ENCODE results near the gene GNG7. TPM values are rescaled to one million over a fixed set of nuclear protein-coding genes. Genes with fewer than 3 reads are reported as not detected.
"Not testable (repeated sequence)": the region's sequence is repeated elsewhere in the genome, so short reads cannot be mapped to it uniquely, and the experiment has no call there.

GNG7 gene
- total RNA-seq, 2 donors from 2014 or later, result 0.30 to 0.84 TPM

DNA sequence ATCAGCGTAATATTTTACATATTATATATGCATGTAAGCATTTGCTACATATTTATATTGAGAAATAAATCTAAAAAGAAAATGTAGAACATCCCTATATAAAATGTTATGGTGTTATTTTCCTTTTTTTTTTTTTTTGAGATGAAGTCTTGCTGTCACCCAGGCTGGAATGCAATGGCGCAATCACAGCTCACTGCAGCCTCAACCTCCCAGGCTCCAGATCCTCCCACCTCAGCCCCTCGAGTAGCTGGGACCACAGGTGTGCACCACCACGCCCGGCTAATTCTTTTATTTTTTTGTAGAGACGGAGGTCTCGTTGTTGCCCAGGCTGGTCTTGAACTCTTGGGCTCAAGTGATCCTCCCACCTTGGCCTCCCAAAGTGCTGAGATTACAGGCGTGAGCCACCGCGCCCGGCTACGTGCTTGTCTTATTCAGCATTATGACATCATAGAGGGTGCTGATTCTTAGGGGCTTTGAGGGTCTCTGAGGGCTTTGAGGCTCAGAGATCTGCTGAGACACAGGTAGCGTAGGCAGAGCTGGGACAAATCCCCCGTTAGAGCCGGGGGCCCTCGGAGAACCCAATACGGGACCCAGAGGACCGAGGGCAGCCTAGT lies 124.7 kb downstream of the GNG7 start:
- H3K27ac Mint-ChIP-seq, result no peak overlapping the region
- H3K9me3 Mint-ChIP-seq, result peaks cover 0 to 4% of the 10 kb centered on the region in 2 donors
- DNase-seq (ENCODE audit: low spot score in 2 of 2) (peak in 1 of 2 donors; percentile 37), ATAC-seq (no peak)
- H3K36me3 Mint-ChIP-seq, result peaks cover 0 to 5% of the 10 kb centered on the region in 2 donors

DNA sequence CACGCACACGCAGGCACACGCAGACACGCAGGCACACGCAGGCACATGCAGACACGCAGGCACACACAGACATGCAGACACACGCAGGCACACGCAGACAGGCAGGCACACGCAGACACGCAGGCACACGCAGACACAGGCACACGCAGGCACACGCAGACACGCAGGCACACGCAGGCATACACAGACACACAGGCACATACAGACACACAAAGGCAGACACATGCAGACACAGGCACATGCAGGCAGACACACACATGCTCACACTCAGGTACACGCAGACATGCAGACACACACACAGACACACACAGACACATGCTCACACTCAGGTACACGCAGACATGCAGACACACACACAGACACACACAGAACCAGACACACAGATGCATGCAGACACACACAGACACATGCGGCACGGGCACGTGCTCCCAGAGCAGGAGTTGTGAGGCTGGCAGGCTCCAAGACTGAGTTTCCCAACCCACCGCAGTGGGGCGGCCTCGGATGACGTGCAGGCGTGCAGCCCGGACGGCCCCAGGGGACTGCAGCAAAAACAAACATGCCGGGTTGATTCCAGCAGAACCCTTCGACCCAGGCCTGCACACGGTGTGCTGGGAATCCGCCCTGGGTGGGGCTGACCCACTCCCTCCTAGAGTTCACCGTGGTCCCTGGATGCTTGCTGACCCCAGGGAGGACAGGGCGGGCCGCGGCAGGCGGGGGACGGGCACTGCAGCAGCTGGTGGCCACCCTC lies 126.6 kb downstream of the GNG7 start:
- Mint-ChIP-seq H3K36me3 (no peaks in the 10 kb centered on the region), H3K27ac (no peak overlapping the region), H3K9me3 (peaks cover 0 to 4% of the 10 kb centered on the region in 2 donors)
- peak in 1 of 2 donors; percentile 47 for DNase-seq (ENCODE audit: low spot score in 2 of 2)
- ATAC-seq, result no peak

DNA sequence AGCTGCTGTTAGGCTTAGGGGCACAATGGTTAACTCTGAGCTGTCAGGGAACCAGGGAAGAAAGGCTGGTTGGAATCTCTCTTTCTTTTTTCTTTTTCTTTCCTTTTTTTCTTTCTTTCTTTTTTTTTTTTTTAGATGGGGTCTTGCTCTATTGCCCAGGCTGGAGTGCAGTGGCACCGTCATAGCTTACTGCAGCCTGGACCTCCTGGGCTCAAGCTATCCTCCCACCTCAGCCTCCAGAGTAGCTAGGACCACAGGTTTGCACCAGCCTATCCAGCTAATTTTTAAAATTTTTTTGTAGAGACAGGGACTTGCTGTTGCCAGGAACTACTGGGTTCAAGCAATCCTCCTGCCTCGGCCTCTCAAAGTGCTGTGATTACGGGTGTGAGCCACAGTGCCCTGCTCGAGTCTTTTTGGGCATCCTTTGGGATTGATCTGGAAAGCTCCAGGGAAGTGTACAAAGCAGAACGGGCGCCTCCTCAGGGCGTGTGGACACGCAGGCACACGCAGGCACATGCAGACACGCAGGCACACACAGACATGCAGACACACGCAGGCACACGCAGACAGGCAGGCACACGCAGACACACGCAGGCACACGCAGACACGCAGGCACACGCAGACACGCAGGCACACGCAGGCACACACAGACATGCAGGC lies 127.4 kb downstream of the GNG7 start:
- ATAC-seq, result no peak
- peaks cover 0 to 7% of the 10 kb centered on the region in 2 donors for H3K9me3 Mint-ChIP-seq

DNA sequence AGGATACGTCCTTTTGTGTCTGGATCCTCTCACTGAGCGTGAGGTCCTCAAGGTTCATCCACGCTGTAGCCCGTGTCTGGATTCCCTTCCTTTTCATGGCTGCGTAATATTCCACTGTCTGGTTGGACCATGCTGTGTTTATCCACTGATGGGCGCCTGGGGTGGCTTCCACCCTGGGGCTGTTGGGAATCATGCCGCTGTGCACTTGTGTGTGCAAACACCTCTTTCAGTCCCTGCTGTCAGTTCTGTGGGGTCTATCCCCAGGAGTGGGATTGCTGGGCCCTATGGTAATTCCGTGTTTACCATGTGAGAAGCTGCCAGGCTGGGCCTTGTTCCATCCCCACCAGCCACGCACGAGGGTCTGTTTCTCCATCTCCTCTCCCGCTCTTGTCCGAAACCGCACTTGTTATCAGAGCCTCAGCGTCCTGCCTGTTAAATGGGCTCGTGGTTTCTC lies 128.0 kb downstream of the GNG7 start:
- Mint-ChIP-seq H3K27ac (no peak overlapping the region), H3K9me3 (peaks cover 0 to 10% of the 10 kb centered on the region in 2 donors), H3K36me3 (peaks cover 0 to 6% of the 10 kb centered on the region in 2 donors)
- ATAC-seq, result no peak
- DNase-seq (ENCODE audit: low spot score in 2 of 2), result no peak

More for the DNA sequence above, 127.4 kb downstream of the GNG7 start:
- H3K36me3 Mint-ChIP-seq, result peaks cover 0 to 3% of the 10 kb centered on the region in 2 donors
- peak in 1 of 2 donors; percentile 35 for DNase-seq (ENCODE audit: low spot score in 2 of 2)
- no peak overlapping the region for H3K27ac Mint-ChIP-seq

DNA sequence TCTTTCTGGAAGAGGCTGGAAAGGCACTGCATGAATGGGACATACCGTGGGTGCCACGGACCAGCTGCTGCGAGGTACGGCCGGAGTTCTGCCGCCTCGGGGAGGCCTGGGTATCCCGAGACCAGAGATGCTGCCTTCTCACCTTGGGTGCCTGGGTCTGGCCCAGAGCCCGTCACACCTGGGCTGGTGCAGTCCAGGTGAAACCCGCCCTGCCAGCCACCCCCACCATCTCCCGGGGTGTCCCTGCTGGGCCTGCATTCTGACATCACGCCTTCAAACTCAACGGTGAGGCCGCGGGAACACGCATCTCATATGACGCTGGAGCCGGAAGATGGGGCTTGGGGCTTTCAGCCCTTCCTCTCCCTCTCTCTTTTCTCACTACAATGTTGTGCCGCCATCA lies 128.6 kb downstream of the GNG7 start:
- DNase-seq (ENCODE audit: low spot score in 2 of 2) (no peak), ATAC-seq (no peak)
- no peak overlapping the region for H3K27ac Mint-ChIP-seq

DNA sequence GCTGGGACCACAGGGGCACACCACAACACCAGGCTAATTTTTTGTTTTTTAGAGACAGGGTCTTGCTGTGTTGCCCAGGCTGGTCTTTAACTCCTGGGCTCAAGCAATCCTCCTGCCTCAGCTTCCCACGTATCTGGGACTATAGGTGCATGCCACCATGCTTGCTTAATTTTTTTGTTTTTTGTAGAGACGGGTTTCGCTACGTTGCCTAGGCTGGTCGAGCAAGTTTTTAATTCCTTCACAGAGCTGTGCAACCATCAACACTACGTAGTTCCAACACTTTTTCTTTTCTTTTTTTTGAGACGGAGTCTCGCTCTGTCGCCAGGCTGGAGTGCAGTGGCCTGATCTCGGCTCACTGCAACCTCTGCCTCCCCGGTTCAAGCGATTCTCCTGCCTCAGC lies 130.3 kb downstream of the GNG7 start:
- DNase-seq (ENCODE audit: low spot score in 2 of 2), result peak in 1 of 2 donors; percentile 31
- peaks cover 7 to 18% of the 10 kb centered on the region in 2 donors for H3K9me3 Mint-ChIP-seq
- H3K27ac Mint-ChIP-seq, result peak overlapping the region in 1 of 2 donors; percentile 84
- H3K36me3 Mint-ChIP-seq, ATAC-seq: not testable (repeated sequence)

More for the DNA sequence above, 128.6 kb downstream of the GNG7 start:
- Mint-ChIP-seq H3K9me3 (peaks cover 0 to 10% of the 10 kb centered on the region in 2 donors), H3K36me3 (peaks cover 0 to 6% of the 10 kb centered on the region in 2 donors)

DNA sequence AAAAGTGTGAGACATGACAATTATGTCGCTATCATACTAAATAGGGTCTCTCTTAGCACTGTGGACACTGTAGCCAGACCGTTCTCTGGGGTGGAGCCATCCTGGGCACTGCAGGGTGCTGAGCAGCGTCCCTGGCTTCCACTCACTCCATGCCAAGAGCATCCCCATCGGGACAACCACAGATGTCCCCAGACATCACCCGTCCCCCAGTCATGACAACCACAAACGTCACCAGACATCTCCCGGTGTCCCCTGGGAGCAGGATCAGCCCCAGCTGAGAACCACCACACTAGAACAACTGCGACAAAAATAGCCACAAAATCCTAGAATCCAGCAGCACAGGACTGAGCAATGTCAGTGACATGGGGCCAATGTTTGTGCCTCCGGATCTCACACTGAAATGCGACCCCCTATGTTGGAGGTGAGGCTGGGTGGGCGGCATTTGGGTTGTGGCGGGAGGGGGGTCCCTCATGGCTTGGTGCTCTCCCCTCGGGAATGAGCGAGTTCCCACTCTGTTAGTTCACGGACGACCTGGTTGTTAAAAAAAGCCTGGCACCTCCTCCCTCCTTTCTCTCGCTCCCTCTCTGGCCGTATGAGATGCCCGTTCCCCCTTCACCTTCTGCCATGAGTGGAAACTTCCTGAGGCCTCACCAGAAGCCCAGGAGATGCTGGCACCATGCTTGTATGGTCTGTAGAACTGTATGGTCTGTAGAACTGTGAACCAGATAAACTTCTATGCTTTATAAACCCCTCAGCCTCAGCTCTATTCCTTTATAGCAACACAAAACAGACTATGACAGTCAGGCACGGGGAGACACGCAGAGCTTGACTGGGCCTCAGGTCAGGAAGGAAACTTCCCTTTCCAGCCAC lies 132.7 kb downstream of the GNG7 start:
- no peak for ATAC-seq
- H3K27ac Mint-ChIP-seq, result no peak overlapping the region
- no peak for DNase-seq (ENCODE audit: low spot score in 2 of 2)
- peaks cover 0 to 6% of the 10 kb centered on the region in 2 donors for H3K36me3 Mint-ChIP-seq
- H3K9me3 Mint-ChIP-seq, result peaks cover 7 to 14% of the 10 kb centered on the region in 2 donors

DNA sequence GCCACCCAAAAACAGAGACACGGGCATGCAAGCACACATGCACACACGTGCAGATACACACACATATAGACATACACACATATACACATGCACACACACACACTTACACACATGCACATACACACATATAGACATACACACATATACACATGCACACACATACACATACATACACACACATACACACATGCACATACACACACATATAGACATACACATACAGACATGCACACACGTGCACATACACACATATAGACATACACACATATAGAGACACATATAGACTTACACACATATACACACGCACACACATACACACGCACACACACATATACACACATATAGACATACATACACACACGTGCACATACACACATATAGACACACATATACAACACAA lies 134.5 kb downstream of the GNG7 start:
- no peak for ATAC-seq
- H3K9me3 Mint-ChIP-seq, result peaks cover 7 to 14% of the 10 kb centered on the region in 2 donors
- peaks cover 0 to 6% of the 10 kb centered on the region in 2 donors for H3K36me3 Mint-ChIP-seq
- no peak for DNase-seq (ENCODE audit: low spot score in 2 of 2)
- H3K27ac Mint-ChIP-seq, result no peak overlapping the region

DNA sequence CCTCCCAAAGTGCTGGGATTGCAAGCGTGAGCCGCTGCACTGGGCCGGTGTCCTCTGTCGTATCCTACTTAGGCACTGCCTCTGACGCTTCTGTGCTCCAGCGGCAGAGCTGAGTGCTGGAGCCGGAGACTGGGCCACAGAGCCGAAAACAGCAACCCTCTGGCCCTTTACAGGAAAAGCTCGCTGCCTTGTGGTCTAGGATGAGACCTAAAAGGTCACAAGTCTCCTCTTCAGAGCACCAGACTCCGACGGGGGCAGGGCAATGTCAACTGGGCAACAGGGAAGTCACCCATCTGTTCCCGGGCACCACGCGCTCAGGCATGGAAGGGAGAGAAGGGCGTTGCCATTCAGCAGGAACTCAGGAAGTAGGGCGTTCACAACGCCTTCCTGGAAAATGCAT lies 134.9 kb downstream of the GNG7 start:
- ATAC-seq (no peak), DNase-seq (ENCODE audit: low spot score in 2 of 2) (no peak)
- Mint-ChIP-seq H3K9me3 (peaks cover 7 to 14% of the 10 kb centered on the region in 2 donors), H3K36me3 (peaks cover 0 to 6% of the 10 kb centered on the region in 2 donors), H3K27ac (no peak overlapping the region)

DNA sequence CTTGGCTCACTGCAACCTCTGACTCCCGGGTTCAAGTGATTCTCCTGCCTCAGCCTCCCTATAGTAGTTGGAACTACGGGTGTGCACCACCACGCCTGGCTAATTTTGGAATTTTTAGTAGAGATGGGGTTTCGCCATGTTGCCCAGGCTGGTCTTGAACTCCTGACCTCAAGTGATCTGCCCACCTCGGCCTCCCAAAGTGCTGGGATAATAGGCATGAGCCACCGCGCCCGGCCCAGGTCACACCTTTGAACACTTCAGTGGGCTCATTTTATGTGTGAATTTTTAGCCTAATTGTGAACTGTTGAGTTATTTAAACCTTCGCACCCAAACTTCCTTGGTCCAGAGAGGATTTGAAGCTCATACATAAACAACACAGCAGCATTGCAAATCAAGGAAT lies 138.9 kb downstream of the GNG7 start:
- not testable (repeated sequence) for H3K36me3 Mint-ChIP-seq; ATAC-seq; DNase-seq (ENCODE audit: low spot score in 2 of 2); H3K9me3 Mint-ChIP-seq
- peak overlapping the region in 1 of 2 donors; percentile 91 for H3K27ac Mint-ChIP-seq

DNA sequence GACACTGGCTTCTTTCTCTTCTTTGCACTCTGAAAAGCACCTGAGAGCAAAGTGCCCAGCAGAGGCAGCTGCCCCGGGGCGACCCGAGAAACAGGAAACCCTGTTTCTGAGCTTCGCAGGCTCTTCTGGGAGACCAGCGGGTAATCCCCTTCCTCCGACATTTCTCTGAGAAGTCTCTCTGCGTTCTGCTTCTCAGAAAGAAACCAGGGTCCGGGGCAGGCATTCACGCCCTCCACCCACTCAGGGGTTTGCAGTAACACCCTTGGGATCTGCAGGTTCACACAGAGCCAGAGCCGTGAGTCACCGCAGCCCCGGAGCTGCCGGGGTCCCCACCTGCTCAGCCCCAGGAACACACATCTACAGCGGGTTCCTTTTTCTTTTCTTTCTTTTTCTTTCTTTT lies 140.6 kb downstream of the GNG7 start:
- Mint-ChIP-seq H3K27ac (peak overlapping the region; percentile 91 to 94), H3K9me3 (no peaks in the 10 kb centered on the region), H3K36me3 (no peaks in the 10 kb centered on the region)
- ATAC-seq (peak; percentile 93 to 96), DNase-seq (ENCODE audit: low spot score in 2 of 2) (peak; percentile 64 to 84)

DNA sequence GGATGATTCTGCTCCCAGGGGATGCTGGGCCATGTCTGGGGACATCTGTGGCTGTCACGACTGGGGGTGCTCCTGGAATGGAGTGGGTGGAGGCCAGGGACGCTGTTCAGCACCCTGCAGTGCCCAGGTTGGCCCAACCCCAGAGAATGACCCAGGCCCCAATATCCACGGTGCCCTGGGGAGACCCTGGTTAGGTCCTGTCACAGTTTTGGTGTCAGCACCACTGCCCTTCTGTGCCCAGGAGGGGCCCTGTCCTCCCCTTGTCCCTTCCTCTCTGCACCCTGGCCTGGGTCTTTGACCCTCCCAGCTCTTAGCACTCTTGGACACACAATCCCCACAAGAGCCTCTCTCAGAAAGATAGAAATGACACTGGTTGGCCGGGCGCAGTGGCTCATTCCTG lies 141.3 kb downstream of the GNG7 start:
- Mint-ChIP-seq H3K9me3 (no peaks in the 10 kb centered on the region), H3K36me3 (no peaks in the 10 kb centered on the region), H3K27ac (no peak overlapping the region)
- DNase-seq (ENCODE audit: low spot score in 2 of 2) (no peak), ATAC-seq (no peak)

DNA sequence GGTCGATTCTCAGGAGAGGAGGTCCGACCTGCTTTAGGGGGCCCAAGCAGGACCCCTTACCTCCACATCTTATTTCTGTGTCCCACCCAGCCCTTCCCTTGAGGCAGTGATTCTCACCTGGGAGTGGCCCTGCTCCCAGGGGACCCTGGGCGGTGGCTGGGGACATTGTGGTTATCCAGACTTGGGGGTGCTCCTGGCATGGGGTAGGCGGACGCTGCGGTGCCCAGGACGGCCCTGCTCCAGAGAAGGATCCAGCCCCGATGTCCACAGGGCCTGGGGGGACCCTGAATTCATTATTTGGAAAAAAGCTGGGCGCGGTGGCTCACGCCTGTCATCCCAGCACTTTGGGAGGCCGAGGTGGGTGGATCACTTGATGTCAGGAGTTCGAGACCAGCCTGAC lies 142.1 kb downstream of the GNG7 start:
- Mint-ChIP-seq H3K9me3 (no peaks in the 10 kb centered on the region), H3K27ac (no peak overlapping the region), H3K36me3 (no peaks in the 10 kb centered on the region)
- DNase-seq (ENCODE audit: low spot score in 2 of 2), result no peak
- no peak for ATAC-seq

DNA sequence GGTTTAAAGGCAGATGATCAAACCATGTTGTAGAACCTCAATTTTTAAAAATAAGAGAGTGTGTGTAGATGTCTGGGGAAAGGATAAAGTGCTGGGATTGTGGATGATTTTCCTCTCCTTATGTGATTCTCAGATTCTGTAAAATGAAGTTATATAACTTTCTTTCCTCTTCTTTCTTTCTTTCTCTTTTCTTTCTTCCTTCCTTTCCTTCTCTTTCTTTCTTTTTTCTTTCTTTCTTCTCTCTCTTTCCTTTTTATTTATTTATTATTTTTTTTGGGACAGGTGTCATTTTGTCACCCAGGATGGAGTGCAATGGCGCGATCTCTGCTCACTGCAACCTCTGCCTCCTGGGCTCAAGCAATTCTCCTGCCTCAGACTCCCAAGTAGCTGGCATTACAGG lies 144.0 kb downstream of the GNG7 start:
- Mint-ChIP-seq H3K36me3 (no peaks in the 10 kb centered on the region), H3K9me3 (no peaks in the 10 kb centered on the region), H3K27ac (peak overlapping the region in 1 of 2 donors; percentile 60)
- ATAC-seq, result no peak
- DNase-seq (ENCODE audit: low spot score in 2 of 2), result no peak

DNA sequence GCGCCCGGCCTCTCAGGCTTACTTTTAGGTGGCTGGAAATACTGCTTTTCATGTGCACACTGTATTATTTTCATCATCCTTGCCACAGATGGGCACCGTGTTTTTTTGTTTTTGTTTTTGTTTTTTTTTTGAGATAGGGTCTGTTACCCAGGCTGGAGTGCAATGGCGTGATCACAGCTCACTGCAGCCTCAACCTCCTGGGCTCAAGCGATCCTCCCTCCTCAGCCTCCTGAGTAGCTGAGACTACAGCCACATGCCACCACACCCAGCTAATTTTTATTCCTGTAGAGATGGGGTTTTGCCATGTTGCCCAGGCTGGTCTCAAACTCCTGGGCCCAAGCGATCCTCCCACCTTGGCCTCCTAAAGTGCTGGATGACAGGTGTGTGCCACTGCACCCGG lies 144.4 kb downstream of the GNG7 start:
- DNase-seq (ENCODE audit: low spot score in 2 of 2); H3K36me3 Mint-ChIP-seq; H3K27ac Mint-ChIP-seq; ATAC-seq; H3K9me3 Mint-ChIP-seq: not testable (repeated sequence)

DNA sequence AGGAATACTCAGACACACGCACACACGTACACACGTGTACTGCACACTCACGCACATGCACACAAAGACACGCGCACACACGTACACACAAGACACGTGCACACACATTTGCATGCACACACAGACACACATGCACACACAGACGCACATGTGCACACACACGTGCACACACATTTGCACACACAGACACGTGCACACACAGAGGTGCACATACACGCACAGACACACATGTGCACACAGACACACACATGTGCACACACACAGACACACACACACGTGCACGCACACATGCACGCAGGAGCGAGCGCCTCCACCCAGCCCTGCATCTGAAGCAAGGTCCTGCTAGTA lies 145.4 kb downstream of the GNG7 start:
- H3K36me3 Mint-ChIP-seq, result no peaks in the 10 kb centered on the region

More for the DNA sequence above, 145.4 kb downstream of the GNG7 start:
- Mint-ChIP-seq H3K27ac (no peak overlapping the region), H3K9me3 (no peaks in the 10 kb centered on the region)
- ATAC-seq (no peak), DNase-seq (ENCODE audit: low spot score in 2 of 2) (no peak)
